Tongue (tissue), 2 donors: ENCODE results near the gene DOK6. TPM values are rescaled to one million over a fixed set of nuclear protein-coding genes. Genes with fewer than 3 reads are reported as not detected.
"Not testable (repeated sequence)": the region's sequence is repeated elsewhere in the genome, so short reads cannot be mapped to it uniquely, and the experiment has no call there.

Experiments used
- DNase-seq: peaks from one replicate; pipeline ENCODE4 v3.0.0-alpha.2; 2015
- total RNA-seq: library from RNA; depleted of rRNA; stranded (reverse); fragments of >200 nt; gene quantifications from one replicate; pipeline ENCODE4 v1.2.3, GENCODE V29; 2014

DOK6 gene
- total RNA-seq, 1 donor from 2014 or later: 3.9 TPM

- peak; percentile 19 for DNase-seq
Measured at GRCh38 chr18:69626643-69627242, 226.1 kb downstream of the DOK6 start.

GRCh38 chr18:69628774-69629359, 228.2 kb downstream of the DOK6 start:
- peak; percentile 39 for DNase-seq

GRCh38 chr18:69631281-69631680, 230.6 kb downstream of the DOK6 start:
- DNase-seq: no peak

- DNase-seq: no peak
Measured at GRCh38 chr18:69635482-69635881, 234.8 kb downstream of the DOK6 start.

GRCh38 chr18:69636529-69637301, 236.0 kb downstream of the DOK6 start:
- DNase-seq: no peak

- no peak for DNase-seq
Measured at GRCh38 chr18:69638056-69638455, 237.4 kb downstream of the DOK6 start.

GRCh38 chr18:69647702-69648101, 247.0 kb downstream of the DOK6 start:
- no peak for DNase-seq

GRCh38 chr18:69648486-69648885, 247.8 kb downstream of the DOK6 start:
- DNase-seq: no peak

- DNase-seq: no peak
Measured at GRCh38 chr18:69649684-69650083, 249.0 kb downstream of the DOK6 start.

- DNase-seq: no peak
Measured at GRCh38 chr18:69651243-69651642, 250.6 kb downstream of the DOK6 start.

GRCh38 chr18:69655816-69656215, 255.1 kb downstream of the DOK6 start:
- DNase-seq: no peak

GRCh38 chr18:69658103-69658502, 257.4 kb downstream of the DOK6 start:
- DNase-seq: no peak

GRCh38 chr18:69658685-69659084, 258.0 kb downstream of the DOK6 start:
- DNase-seq: no peak

- no peak for DNase-seq
Measured at GRCh38 chr18:69659142-69659651, 258.5 kb downstream of the DOK6 start.

GRCh38 chr18:69662090-69662489, 261.4 kb downstream of the DOK6 start:
- DNase-seq: not testable (repeated sequence)

GRCh38 chr18:69664399-69664798, 263.7 kb downstream of the DOK6 start:
- DNase-seq: no peak

GRCh38 chr18:69674292-69674877, 273.7 kb downstream of the DOK6 start:
- peak; percentile 44 for DNase-seq

- DNase-seq: peak; percentile 15
Measured at GRCh38 chr18:69674966-69675365, 274.3 kb downstream of the DOK6 start.

- no peak for DNase-seq
Measured at GRCh38 chr18:69677595-69677994, 276.9 kb downstream of the DOK6 start.

- no peak for DNase-seq
Measured at GRCh38 chr18:69680123-69680522, 279.4 kb downstream of the DOK6 start.

GRCh38 chr18:69683176-69683575, 282.5 kb downstream of the DOK6 start:
- DNase-seq: no peak

GRCh38 chr18:69684789-69685188, 284.1 kb downstream of the DOK6 start:
- DNase-seq: no peak

- DNase-seq: no peak
Measured at GRCh38 chr18:69686861-69687260, 286.2 kb downstream of the DOK6 start.
